A673 (cell line): ENCODE measurements around the gene ZC3H6. TPM values are rescaled to one million over a fixed set of nuclear protein-coding genes. Genes with fewer than 3 reads are reported as not detected.
"Not testable (repeated sequence)": the region's sequence is repeated elsewhere in the genome, so short reads cannot be mapped to it uniquely, and the experiment has no call there.

ENCODE experiments used
- BruUV-seq: library from RNA; stranded (reverse); fragments of 400-500 nt; replicated peaks from 2 replicates; lab custom pipeline; 2021; lab: Mats Ljungman, UMichigan
- CTCF ChIA-PET: fragments of 300-600 bp; sonication (Branson Sonifier 250); formaldehyde crosslinking; loops from one replicate; lab custom pipeline; 2022; ENCODE audit warnings: antibody characterized with exemption; lab: Charles Lee
- POLR2A ChIA-PET: fragments of 300-600 bp; sonication (Branson Sonifier 250); formaldehyde crosslinking; loops from one replicate; lab custom pipeline; 2022; ENCODE audit warnings: antibody characterized with exemption; ENCODE audit not compliant: low non-redundant PET; lab: Charles Lee
- DNase-seq: peaks from one replicate; pipeline ENCODE4 v3.0.0-alpha.2; 2015; ENCODE audit warnings: low spot score
- H3K27ac ChIP-seq: fragments of 200-600 bp; sonication (generic); 2 replicates; pipeline ENCODE4 v1.5.1; 2016; ENCODE audit warnings: mixed run types, low read depth, mild to moderate bottlenecking, mixed read lengths, antibody characterized with exemption, low read length; ENCODE audit not compliant: poor library complexity, severe bottlenecking
- H3K27me3 ChIP-seq: fragments of 200-600 bp; sonication (generic); replicated peaks from 2 replicates; pipeline ENCODE4 v1.6.1; 2017; ENCODE audit warnings: mixed run types, low read depth, mild to moderate bottlenecking, mixed read lengths, antibody characterized with exemption, low read length; ENCODE audit not compliant: insufficient read depth, poor library complexity
- H3K36me3 ChIP-seq: fragments of 200-600 bp; sonication (generic); 2 replicates; pipeline ENCODE4 v1.6.1; 2016; ENCODE audit warnings: mixed run types, mild to moderate bottlenecking, mixed read lengths, antibody characterized with exemption, low read length; ENCODE audit not compliant: insufficient read depth, poor library complexity, severe bottlenecking
- H3K4me1 ChIP-seq: fragments of 200-600 bp; sonication (generic); 2 replicates; pipeline ENCODE4 v1.6.1; 2017; ENCODE audit warnings: mixed run types, mild to moderate bottlenecking, mixed read lengths, antibody characterized with exemption, low read length; ENCODE audit not compliant: insufficient read depth, poor library complexity, severe bottlenecking
- H3K4me3 ChIP-seq: fragments of 200-600 bp; sonication (generic); 2 replicates; pipeline ENCODE4 v1.5.1; 2016; ENCODE audit warnings: low read depth, mixed run types, mild to moderate bottlenecking, mixed read lengths, low read length; ENCODE audit not compliant: poor library complexity, severe bottlenecking
- H3K9me3 ChIP-seq: fragments of 200-600 bp; sonication (generic); 2 replicates; pipeline ENCODE4 v1.6.1; 2016; ENCODE audit warnings: mixed run types, low read depth, mild to moderate bottlenecking, mixed read lengths, antibody characterized with exemption, low read length; ENCODE audit not compliant: poor library complexity, severe bottlenecking
- CTCF ChIP-seq: fragments of 300-800, 200-600 bp; sonication (generic); conservative IDR thresholded peaks from 2 replicates; pipeline ENCODE4 v1.5.1; 2017; ENCODE audit warnings: low read depth, mild to moderate bottlenecking, antibody characterized with exemption, low read length, moderate library complexity, mixed read lengths
- EZH2 ChIP-seq: fragments of 200-600 bp; sonication (generic); IDR thresholded peaks from 2 replicates; pipeline ENCODE4 v1.6.1; 2017; ENCODE audit warnings: borderline replicate concordance, low read depth, mild to moderate bottlenecking, mixed read lengths, antibody characterized with exemption, low read length; ENCODE audit not compliant: poor library complexity, severe bottlenecking
- intact Hi-C: fragments of 100-400 bp; cut with micrococcal nuclease; formaldehyde crosslinking; loops from one replicate; pipeline ENCODE4 v1.10.0; 2022; ENCODE audit not compliant: unreplicated experiment
- total RNA-seq: library from RNA; stranded (reverse); gene quantifications from 2 replicates; pipeline ENCODE4 v1.2.3, GENCODE V29; 2021

ZC3H6 gene
- total RNA-seq, 1 experiment from 2014 or later: 7.6 TPM

DNA sequence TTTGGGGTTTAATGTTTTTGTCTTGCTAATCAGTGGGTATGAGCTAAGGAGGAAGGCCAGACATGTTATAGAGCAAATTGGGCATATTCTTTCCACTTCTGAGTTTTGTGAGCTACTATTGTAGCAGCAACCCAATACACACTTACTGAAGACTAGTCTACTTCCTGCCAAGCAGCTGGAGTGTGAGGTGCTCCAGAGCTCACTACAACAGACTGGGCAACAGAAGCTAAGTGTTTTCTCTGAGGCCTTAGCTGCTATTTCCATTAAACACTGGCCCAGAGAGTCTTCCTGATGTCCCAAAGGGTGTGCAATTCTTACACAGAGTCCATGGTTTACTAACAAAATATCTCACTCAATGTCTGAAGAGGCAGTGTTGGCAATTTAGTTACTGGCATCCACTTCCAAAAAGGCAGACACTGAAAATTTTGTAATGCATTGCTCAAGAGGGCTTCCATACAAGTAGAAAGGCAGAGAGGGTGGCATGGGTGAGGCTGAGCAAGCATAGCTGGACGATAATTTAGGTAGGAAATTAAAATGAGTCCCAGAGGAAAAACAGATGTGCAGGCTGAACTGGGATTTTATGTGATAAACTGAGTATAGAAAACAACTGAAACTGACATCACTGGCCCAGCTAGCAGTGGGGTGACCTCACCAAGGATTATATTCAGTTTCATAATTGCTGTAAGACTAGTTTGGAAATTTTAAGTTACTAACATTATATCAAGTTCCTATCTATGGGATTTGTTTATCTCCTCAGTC, 68.6 kb downstream of the ZC3H6 start:
- ChIA-PET POLR2A (interaction anchor here (0.7 kb wide), 1 partner anchor 19 kb away, joined by 3 read pairs; no protein-coding TSS in a partner anchor), CTCF (interaction anchor here (0.6 kb wide), 1 partner anchor 149 kb away, joined by 4 read pairs; no protein-coding TSS in a partner anchor)
- intact Hi-C loops: no loop called here
- TF ChIP-seq CTCF (no peak), EZH2 (no peak)
- DNase-seq: no peak
- Histone ChIP-seq H3K4me3 (no peak overlapping the region), H3K36me3 (no peaks in the 10 kb centered on the region), H3K27me3 (no peaks in the 10 kb centered on the region), H3K27ac (no peak overlapping the region), H3K4me1 (no peaks in the 10 kb centered on the region), H3K9me3 (no peaks in the 10 kb centered on the region)
- BruUV-seq: no TSS peak

DNA sequence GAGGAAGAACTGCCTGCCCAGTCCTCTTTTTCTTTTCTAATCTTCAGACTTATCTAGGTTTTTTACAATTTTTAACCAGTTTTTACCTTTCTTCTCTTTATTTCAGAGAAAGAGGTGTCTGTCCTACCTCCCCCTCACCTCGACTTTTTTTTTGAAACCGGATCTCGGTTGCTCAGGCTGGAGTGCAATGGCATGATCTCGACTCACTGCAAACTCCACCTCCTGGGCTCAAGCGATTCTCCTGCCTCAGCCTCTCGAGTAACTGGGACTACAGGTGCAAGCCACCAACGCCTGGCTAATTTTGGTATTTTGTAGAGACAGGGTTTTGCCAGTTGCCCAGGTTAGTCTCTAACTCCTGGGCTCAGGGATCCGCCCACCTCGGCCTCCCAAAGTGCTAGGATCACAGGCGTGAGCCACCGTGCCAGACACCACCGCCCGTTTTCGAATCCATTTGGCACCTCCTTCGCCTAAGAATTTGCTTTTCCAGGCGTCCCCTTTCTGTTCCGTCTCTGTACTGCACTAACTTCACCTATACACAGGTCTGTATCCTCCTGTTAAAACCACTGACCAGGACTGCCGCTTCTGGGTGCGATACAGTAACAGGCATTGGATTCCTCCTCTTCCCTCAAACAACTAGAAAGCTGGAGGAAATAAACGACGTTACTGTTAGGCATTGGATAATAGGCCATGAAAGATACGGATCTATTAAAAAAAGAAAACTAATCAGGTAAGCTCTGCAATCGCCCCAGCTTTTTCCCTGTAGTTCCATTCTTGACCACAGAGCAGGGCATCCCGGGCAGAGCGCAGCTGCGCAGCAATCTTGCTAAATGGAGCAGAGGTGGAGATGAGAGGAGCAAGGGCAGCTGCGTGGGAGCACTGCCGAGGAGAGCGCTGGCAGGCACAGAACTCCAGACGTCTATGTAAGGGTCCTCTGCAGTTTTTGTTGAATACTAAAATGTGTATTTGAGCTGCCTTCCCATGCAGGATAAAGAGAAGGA, 69.9 kb downstream of the ZC3H6 start:
- BruUV-seq: no TSS peak
- POLR2A ChIA-PET: no interaction called here

GRCh38 chr2:112352292-112352691, 76.9 kb downstream of the ZC3H6 start:
- POLR2A ChIA-PET, H3K9me3 ChIP-seq, intact Hi-C loops, H3K4me1 ChIP-seq, CTCF ChIA-PET, H3K27me3 ChIP-seq, DNase-seq, H3K27ac ChIP-seq, H3K4me3 ChIP-seq, BruUV-seq, H3K36me3 ChIP-seq: not testable (repeated sequence)

More for the DNA sequence above, 69.9 kb downstream of the ZC3H6 start:
- TF ChIP-seq EZH2 (no peak), CTCF (0 out of 2 replicates have a peak, but pooled peaks have one; percentile 13)
- no peak overlapping the region for H3K4me3 ChIP-seq
- CTCF ChIA-PET: no interaction called here
- no peak for DNase-seq
- no peaks in the 10 kb centered on the region for H3K36me3 ChIP-seq
- no peaks in the 10 kb centered on the region for H3K4me1 ChIP-seq
- no peak overlapping the region for H3K27ac ChIP-seq
- intact Hi-C loops: no loop called here
- H3K27me3 ChIP-seq: no peaks in the 10 kb centered on the region
- no peaks in the 10 kb centered on the region for H3K9me3 ChIP-seq

- H3K27me3 ChIP-seq, BruUV-seq, H3K9me3 ChIP-seq, POLR2A ChIA-PET, H3K4me3 ChIP-seq, H3K36me3 ChIP-seq, DNase-seq, H3K27ac ChIP-seq, CTCF ChIA-PET, intact Hi-C loops, H3K4me1 ChIP-seq: not testable (repeated sequence)
Observed at GRCh38 chr2:112352809-112353603, 77.6 kb downstream of the ZC3H6 start.

DNA sequence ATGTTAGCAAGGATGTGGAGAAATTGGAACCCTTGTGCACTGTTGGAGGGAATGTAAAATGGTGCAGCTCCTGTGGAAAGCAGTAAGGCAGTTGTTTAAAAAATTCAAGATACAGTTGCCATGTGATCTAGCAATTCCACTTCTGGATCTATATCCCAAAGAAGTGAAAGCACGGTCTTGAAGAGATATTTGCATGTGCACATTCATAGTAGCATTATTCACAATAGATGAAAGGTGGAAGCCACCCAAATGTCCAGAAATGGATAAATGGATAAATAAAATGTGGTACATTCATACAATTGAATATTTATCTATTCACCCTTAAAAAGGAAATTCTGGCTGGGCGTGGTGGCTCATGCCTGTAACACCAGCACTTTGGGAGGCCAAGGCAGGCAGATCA, 78.9 kb downstream of the ZC3H6 start:
- BruUV-seq, H3K27me3 ChIP-seq, H3K4me1 ChIP-seq, H3K36me3 ChIP-seq, POLR2A ChIA-PET, H3K27ac ChIP-seq, H3K9me3 ChIP-seq, DNase-seq, H3K4me3 ChIP-seq, CTCF ChIA-PET, intact Hi-C loops: not testable (repeated sequence)
